HG02571 (cell line): ENCODE results near the gene SOCS7.

Experiments used
- ATAC-seq: cut with Tn5 transposase; IDR thresholded peaks from one replicate; pipeline ENCODE4 v1.9.1; 2021; ENCODE audit warnings: mild to moderate bottlenecking, moderate library complexity; ENCODE audit not compliant: unreplicated experiment

Gene SOCS7, protein sequence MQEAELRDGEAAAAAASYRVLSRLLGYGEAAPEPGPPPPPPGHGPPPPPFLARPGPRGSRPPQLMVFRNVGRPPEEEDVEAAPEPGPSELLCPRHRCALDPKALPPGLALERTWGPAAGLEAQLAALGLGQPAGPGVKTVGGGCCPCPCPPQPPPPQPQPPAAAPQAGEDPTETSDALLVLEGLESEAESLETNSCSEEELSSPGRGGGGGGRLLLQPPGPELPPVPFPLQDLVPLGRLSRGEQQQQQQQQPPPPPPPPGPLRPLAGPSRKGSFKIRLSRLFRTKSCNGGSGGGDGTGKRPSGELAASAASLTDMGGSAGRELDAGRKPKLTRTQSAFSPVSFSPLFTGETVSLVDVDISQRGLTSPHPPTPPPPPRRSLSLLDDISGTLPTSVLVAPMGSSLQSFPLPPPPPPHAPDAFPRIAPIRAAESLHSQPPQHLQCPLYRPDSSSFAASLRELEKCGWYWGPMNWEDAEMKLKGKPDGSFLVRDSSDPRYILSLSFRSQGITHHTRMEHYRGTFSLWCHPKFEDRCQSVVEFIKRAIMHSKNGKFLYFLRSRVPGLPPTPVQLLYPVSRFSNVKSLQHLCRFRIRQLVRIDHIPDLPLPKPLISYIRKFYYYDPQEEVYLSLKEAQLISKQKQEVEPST

DNA sequence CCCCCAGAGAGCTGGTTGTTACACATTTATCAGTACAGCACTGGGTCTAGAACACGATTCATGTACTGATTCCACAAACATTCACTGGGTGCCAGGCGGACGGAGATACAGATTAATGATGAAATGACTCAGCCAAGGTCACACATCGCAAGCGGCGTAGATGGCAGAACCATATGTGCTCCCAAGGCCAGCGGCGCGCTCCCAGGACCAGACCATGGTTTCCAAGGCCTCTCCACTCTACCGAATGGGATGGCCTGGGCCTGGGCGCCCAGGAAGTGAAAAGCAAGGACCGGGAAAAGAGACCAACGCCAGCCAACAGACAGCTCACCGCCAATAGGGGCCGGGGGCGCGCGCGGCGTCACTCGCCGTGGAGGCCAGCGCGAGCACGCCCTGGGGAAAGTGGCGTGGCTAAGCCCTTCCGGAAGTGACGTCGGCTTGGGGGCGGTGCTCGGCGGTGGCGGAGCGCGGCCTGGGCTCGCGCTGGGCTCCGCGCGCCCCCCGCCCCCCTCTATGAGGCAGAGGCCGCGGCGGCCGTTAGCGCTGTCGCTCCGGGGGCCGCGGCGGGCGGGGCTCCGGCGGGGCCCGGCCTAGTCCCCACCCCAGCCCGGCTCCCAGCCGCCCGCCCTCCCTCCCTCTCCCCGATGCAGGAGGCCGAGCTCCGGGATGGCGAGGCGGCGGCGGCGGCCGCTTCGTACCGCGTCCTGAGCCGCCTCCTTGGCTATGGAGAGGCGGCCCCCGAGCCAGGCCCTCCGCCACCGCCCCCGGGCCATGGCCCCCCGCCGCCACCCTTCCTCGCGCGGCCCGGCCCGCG is at the start of gene SOCS7:
TSS of gene SOCS7 (plus strand) at position 433 of the 811 bp plus-strand sequence. CDS start at position 642, 209 bp downstream.
- peak; percentile 74 for ATAC-seq

DNA sequence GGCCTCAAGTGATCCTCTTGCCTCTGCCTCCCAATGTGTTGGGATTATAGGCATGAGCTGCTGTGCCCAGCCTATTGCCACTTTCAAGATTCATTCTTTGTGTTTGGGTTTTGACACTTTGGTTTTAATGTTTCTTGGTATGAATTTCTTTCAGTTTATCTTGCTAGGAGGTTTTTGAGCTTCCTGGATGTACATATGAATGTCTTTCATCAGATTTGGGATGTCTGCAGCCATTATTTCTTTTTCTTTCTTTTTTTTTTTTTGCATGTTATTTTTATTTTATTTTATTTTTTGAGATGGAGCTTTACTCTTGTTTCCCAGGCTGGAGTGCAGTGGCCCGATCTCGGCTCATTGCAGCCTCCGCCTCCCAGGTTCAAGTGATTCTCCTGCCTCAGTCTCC is 36.1 kb upstream of the SOCS7 start:
- ATAC-seq = no peak

DNA sequence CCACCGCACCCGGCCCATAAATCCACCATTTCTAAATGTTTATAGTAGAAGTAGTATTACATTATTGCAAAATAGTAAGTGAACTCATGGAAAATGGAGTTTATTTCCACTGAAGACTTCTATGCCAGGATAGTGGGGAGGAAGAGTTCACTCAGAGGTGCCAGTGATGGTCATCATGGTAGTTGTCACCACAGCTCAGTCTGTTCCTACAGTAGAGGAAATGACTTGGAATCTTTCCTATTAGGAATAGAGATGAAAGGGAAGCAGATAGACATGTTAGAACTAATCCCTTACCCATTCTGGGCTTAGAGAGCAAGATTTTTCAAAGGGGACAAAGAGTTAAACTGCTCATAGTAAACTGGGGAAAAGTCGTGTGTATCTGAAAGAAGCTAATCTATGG is 34.6 kb upstream of the SOCS7 start:
- ATAC-seq = no peak

DNA sequence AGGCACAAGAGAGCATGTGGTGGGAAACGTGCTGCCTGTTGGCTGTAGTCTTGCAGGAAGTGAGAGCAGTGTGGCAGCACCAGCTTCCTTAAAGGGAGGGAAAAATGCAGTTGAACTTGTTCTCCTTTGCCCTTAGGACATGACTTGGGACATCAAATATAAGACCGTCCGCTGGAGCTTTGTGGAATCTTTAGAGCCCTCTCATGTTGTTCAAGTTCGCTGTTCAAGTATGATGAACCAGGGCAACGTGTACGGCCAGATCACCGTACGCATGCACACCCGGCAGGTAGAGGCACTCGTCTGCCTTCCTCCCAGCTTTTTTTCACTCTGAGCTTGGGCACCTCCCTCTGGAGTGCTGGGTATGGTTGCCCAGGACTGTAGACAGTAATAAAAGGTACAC is 31.2 kb upstream of the SOCS7 start:
- no peak for ATAC-seq

DNA sequence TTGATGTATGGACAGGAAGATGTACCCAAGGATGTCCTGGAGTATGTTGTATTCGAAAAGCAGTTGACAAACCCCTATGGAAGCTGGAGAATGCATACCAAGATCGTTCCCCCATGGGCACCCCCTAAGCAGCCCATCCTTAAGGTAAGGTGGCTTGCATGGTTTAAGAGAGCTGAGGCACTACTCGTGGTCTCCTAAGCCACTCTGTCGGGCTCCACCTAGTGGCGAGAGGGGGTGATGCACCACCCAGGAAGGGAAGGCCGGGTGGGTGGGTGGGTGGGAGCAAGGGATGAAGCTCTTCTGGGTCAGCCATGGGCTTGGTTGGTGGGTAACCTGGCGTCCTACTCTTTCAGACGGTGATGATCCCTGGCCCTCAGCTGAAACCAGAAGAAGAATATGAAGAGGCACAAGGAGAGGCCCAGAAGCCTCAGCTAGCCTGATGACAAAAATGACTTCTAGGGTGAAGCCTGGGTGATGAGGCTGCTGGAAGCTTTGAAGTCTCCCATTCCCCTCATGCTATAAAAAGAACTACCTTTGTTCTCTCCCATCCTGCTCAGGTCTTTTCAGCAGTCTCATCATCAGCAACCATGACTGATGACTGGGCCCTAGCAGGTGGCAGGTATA is 29.4 kb upstream of the SOCS7 start:
- ATAC-seq = no peak

DNA sequence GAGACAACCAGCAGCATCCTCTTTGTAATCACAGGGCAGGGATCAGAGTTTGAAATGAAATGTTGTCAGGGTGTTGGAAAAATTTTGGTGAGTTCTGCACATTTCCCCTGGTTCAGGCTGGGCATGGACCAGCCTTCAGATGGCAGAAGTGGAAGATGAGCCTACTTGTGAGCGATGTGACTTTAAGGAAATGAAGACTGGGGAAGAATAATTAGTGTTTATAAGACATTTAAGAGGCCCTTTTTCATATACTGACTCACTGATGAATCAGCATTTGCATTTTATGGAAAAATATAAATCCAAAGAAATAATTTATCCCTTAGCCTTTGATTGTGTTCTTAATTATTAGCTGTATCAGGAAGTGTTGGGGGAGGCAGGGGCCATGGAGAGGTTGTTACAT is 28.7 kb upstream of the SOCS7 start:
- ATAC-seq = no peak

DNA sequence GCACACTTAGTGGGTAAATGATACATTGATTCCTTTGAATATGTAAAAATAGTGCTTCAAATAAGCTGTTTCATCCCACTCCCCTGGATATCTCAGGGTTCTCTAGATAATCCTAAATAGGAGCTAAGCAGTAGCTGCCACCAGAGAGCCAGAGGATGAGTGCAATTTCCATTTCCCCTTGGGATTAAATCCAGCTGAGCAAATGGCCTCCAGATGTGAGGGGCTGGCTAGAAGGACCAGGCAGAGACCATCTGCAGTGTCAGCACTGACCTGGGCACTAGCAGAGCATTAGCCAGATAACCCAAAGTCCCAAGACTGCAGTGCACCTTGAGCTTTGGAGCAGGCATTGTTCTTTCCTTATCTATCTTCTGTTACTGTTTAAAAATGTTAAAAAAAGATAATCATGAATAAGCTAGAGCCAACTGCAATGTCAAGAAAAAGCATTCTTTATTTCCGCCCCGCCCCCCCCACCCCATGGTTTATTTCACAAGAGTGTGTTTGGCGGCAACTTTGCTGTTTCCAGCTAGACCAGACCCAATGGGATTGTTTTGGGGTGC is 27.4 kb upstream of the SOCS7 start:
- no peak for ATAC-seq

DNA sequence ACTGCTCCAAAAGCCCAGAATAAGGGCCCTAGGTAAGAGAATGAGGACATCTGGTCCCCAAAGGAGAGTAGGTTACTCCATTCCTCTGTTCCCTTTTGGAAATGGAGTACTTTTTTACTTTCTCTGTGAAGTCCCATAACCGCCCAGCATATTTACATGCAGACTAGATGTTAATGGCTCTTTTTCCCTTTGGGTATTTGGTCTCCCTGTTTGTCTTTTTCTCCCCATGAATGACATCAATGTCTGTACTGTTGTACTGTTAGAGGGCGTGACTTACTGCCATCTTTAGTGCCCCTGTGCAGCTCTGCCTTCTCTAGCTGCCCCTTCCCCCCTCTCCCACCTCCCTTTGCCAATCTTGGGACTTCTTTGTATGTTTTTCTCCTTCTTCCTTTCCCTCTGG is 26.9 kb upstream of the SOCS7 start:
- ATAC-seq = no peak

DNA sequence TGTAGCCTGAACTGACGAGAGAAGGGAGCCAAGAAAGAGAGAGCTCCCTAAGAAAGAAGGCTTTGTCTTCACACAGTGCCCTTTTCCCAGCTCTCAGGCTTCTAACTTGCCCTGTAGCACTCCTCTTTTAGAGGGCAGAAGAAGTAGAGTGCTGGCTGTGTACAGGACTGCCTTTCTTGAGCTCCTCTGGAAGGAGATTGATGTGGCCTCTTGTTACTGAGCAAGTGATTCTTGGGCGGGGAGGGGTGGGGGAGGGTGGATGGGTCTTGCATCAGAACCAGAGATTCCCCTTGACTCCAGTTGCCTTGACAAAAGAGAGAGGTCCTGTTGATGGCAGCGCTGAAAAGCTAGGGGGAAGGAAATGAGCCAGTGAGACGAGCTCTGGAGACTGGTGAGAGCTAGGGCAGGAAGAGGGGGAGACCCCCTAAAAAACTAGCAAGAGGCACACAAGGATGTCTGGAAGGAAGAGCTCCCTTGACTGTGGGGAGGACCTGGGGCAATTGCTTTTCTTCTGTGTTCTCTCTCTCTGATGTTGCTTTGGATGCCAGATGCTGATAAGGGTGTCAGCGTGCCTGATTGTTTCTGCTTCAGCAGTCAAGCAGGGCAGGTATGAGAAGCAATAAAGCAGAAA is 26.3 kb upstream of the SOCS7 start:
- ATAC-seq = no peak

DNA sequence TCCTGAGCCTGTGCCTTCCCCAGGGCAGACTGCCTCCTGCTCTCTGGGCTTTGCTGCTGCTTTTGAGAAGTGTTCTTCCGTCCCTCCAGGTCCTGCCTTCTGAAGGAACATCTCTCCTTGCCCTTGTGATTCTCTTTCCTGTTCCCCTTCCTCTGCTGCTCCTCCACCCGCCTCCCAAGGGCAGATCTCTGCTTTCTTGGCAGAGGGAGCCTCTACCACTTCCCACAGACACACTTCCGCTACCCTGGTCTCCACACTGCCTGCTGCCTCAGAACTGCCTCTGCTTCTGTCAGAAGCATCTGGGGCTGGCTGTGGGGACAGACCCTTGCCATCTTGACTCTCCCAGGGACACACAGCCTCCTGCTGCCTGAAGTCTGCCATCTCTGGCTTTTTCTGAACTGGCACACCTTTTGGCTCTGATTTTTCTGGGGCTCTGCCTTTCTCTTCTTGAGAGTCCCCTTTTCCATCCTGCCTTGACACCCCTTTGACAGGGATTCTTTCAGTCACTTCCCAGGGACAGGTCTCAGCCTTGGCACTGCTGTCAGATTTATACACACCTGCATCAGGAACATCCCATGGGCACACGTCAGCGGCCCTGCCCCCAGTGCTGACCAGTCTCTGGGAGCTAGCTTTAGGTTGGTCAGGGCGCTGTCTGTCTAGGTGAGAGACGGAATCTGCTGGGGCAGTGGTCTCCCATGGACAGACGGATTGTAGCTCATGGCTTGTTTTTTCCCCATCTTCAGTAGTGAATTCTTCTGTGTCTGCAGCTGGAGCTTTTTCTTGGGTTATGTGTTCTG is 24.4 kb upstream of the SOCS7 start:
- no peak for ATAC-seq

DNA sequence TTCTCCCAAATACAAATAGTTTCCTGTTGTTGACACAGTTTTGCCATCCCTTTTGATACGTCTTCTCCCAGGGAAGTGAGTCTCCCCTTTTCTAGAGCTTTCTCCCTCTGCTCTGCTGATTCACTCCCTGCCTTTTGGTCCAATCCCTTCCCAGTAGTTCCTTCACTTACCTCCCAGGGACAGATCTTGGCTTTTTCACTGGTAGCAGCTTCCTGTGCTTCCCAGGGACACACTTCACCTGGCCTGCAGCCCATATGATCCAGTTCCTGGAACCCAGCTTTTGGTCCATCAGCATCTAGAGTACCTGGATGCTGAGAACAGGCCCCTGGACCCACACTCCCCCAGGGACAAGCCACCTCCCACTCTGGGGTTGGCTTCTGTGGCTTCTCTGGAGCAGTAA is 23.7 kb upstream of the SOCS7 start:
- no peak for ATAC-seq

DNA sequence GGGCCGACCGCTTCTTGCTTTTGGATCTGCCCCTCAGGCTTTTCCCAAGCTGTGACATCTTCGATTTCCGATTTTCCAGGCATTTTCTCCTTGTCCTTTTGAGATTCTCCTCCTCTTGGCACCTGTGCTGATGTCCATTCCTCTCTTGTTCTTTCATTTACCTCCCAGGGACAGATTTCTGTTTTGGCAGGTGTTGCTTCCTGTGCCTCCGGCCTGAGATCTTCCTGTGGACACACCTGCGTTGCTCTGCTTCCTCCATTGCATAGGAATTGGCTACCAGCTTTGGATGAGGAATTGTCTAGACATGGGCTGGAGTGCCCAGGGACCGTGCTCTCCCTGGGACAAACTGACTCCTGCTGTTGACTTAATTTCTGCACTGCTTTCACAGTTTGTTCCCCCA is 23.0 kb upstream of the SOCS7 start:
- ATAC-seq = no peak

DNA sequence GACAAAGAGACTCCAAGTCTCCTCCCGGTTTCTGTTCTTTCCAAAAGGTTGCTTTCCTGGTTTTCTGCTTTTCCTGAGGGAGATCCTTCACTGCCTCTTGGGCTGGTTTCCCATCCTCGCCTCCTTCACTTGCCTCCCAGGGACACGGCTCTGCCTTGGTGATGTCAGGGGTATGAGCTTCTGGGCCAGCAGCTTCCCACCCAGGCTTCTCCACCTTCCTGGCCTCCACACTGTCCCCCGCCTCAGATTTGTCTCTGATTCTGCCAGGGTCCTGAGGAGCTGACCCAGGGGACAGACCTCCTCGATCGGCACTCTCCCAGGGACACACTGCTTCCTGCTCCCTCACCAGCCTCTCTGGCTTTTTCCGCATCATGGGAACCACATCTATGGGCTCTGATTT is 22.4 kb upstream of the SOCS7 start:
- no peak for ATAC-seq

DNA sequence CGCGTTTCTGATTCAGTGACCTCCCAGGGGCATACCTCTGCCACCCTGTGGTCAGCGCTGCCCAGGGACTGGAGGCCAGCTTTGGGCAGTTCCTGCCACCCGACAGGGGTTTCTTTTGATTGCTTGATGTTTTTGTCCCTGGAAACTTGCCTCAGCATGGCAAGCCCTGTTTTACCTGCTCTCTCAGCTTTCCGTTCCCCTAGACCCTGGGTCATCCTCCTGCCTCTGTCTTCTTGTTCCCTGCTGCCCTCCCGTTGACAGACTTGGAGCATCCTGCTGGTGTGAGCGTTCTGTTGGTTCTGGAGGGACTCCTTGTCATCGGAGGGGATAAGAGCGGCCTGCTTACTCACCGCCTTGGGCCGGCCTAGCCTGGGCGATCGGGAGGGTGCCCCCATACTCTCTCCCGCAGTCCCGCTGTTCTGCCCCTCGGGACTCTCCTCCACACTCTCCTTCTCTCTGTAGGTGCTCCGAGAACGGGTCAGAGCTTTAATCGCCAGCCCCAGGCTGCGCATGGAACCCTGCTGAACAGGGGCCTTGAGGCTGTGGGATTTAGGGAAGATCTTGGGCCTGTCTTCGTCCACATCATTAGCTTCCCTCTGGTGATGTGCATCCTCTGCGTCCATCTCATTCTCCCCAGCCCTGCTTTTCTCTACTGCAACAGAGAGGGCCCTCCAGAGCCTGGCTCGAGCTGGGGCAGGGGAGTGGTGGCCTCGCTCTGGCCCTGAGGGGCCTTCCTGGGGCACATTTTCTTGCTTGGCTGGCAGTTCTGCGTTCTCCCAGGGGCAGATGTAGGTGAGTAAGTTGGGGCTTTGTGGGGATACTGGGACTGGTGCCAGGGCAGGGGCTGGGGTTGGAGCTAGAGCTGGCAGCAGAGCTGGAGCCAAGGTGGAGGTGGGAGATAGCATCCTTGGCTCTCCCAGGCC is 21.6 kb upstream of the SOCS7 start:
- ATAC-seq = no peak

DNA sequence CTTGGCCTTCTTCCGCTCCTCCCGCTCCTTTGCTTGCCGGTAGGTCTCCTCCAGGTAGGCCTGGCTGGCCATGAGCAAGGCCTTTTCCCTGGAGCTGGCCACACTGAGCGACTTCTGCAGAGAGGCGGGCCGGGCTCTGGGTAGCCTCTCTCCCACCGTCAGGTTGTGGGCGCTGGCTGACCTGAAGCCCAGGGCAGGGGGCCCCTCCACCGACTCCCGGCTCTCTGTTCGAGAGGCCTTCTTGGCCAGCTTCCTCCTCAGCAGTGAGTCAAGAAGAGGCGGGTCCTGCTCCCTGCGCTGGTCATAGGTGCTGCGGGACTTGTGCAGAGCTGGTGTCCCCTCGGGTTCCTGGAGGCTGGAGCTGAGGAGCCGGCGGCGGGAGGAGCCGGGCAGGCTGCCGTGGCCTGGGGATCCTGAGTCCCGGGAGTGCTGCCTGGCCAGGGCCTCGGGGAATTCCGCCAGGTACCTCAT is 20.7 kb upstream of the SOCS7 start:
- no peak for ATAC-seq

DNA sequence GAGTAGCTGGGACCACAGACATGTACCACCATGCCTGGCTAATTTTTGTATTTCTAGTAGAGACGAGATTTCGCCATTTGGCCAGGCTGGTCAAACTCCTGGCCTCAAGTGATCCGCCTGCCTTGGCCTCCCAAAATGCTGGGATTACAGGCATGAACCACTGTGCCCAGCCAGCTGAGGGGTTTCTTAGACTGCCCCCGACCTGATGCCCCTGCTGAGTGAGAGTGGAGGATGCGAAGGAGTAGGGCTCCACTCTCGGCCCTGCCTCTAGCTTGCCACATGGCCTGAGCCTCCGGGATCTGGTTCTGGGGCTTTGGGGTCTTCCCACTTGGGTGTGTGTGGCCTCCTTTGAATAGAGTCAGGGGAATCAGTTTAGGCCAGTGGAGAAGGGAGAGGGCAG is 18.9 kb upstream of the SOCS7 start:
- ATAC-seq = no peak

DNA sequence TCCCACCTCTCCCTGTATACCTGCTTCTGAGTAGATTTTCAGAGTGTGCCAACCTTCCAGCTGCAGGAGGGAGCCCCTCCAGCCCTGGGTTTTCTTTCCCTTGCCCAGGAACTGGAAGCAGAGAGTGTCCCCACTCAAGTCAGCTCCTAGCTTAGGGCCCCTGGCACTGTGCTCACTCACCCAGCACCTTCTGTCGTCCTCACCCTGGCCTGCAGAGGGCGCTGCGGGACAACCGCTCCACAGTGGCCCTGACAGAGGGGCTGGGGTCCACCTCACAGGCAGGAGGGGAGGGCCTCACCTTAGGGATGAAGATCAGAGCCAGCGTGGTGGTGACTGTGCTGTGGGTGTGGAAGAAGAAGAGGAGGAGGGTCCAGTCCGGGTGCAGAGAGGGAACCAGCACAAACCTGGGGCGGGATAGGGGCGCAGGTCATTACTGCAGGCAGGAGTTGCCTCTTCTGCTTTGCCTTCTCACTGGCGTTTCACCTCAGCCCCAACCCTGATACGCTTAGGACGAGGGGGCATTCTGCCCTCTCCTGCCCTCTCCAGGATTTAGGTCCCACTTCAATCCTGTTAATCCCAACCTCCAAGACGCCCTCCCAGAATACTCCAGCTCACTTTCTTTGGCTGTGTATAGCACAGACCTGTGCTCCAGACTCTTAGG is 17.9 kb upstream of the SOCS7 start:
- ATAC-seq = no peak
